ENCODE measurements around the gene PARP12. TPM values are rescaled to one million over a fixed set of nuclear protein-coding genes. Genes with fewer than 3 reads are reported as not detected.

Gene PARP12
- total and polyA plus RNA-seq, 2 of the 8 experiments (the other 6 are each of a cell fraction or from before 2014, with no cell fraction given), result 9.0 to 21.5 TPM

DNA sequence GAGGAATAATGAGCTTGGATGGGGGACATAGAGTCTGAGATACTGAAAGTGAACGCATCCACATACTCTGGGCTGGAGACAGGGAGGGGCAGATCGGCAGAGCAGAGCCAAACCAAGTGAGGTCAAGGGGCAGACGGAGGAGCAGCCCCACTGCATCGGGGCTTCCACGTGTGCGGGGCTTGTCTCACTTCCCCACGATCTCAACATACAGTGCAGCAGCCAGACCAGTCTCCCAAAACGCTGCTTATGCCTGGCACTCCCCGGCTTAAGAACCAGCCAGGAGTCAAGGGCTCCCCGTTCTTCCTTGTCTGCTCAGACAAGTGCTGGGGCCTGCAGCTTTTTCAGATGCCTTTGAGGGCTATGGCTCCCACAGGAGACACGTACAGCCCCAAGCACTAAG lies 43.6 kb downstream of the PARP12 start:
- H3K23me2 ChIP-seq (ENCODE audit: low read depth, low read length), result no peaks in the 10 kb centered on the region
- no peak for FAIRE-seq
- H3K36me3 ChIP-seq (ENCODE audit: control insufficient read depth in 2 of 4, insufficient read depth in 4 of 4, low read length in 3 of 4), result no peaks in the 10 kb centered on the region
- H4K91ac ChIP-seq (replicated peaks; ENCODE audit: insufficient read length, low read length), result no peak overlapping the region
- no peak overlapping the region for H3K18ac ChIP-seq (ENCODE audit: extremely low read depth, low read length)
- no peaks in the 10 kb centered on the region for H3K4me1 ChIP-seq (replicated peaks in 1 of 4; ENCODE audit: control insufficient read depth in 3 of 4, insufficient read depth in 4 of 4, low read length in 3 of 4)
- no peak overlapping the region for H3K4me2 ChIP-seq (ENCODE audit: insufficient read depth in 1 of 2, low read depth in 2 of 2, low read length in 2 of 2)
- no peaks in the 10 kb centered on the region for H3K79me1 ChIP-seq (ENCODE audit: low read depth, low read length)
- no peak overlapping the region for H3K9ac ChIP-seq (replicated peaks in 1 of 4; ENCODE audit: extremely low read depth in 1 of 4, low read depth in 3 of 4, low read length in 3 of 4)
- H3K27me3 ChIP-seq (replicated peaks in 1 of 4; ENCODE audit: control insufficient read depth in 3 of 4, extremely low read depth in 1 of 4, insufficient read depth in 3 of 4, low read length in 3 of 4), result no peaks in the 10 kb centered on the region
- no peak overlapping the region for H2AK5ac ChIP-seq (ENCODE audit: low read depth, low read length)
- no peak overlapping the region for H3K23ac ChIP-seq (ENCODE audit: insufficient read length)
- no peak overlapping the region for H3K14ac ChIP-seq (ENCODE audit: insufficient read length)
- H4K8ac ChIP-seq (ENCODE audit: extremely low read depth, insufficient read depth, low read length), result no peak overlapping the region
- H3K56ac ChIP-seq (replicated peaks; ENCODE audit: insufficient read length, low read depth, low read length), result no peak overlapping the region
- H2BK20ac ChIP-seq (ENCODE audit: low read length), result no peak overlapping the region
- H3K27ac ChIP-seq (ENCODE audit: low read depth, low read length), result no peak overlapping the region
- no peaks in the 10 kb centered on the region for H3K9me3 ChIP-seq (ENCODE audit: insufficient read depth in 2 of 2, low read depth in 1 of 2, low read length in 1 of 2)
- no peaks in the 10 kb centered on the region for H4K20me1 ChIP-seq (replicated peaks in 1 of 2; ENCODE audit: control insufficient read depth in 1 of 2, insufficient read depth in 2 of 2, low read length in 2 of 2)
- no peaks in the 10 kb centered on the region for H3K79me2 ChIP-seq (ENCODE audit: control insufficient read depth in 1 of 2, insufficient read depth in 2 of 2, low read length in 2 of 2)
- no peak overlapping the region for H2AFZ ChIP-seq (ENCODE audit: low read length)
- WGBS, 2 experiments (ENCODE audit: extremely low coverage in 1 of 2, insufficient coverage in 1 of 2, insufficient read length in 1 of 2, insufficient replicate concordance in 2 of 2, low coverage in 1 of 2, low lambda C conversion rate in 2 of 2, missing lambda C conversion rate in 1 of 2), result 89% methylated on average over 9 of the region's 11 CpGs; no CpG with 5 or more reads in 1 of the 2 experiments
- H2BK12ac ChIP-seq (ENCODE audit: low read depth, low read length), result 0 out of 2 replicates have a peak overlapping the region, but pooled peaks have one; percentile 3
- H3K4me3 ChIP-seq (ENCODE audit: extremely low read depth in 1 of 4, insufficient read depth in 2 of 4, low read depth in 3 of 4, low read length in 4 of 4), result no peak overlapping the region
- POLR2A ChIA-PET (ENCODE audit: partially characterized antibody), result interaction anchor here (0.6 to 1.3 kb wide), 2 partner anchors 9 to 417 kb away, joined by 3 to 4 read pairs; no protein-coding TSS in a partner anchor
- H3K4ac ChIP-seq (replicated peaks; ENCODE audit: insufficient read length, low read depth, low read length), result no peak overlapping the region
- no peak overlapping the region for H2BK15ac ChIP-seq (ENCODE audit: low read length)
- CTCF ChIA-PET (ENCODE audit: partially characterized antibody), result interaction anchor here (0.7 to 5.0 kb wide), 10 partner anchors 13 to 434 kb away, joined by 3 to 25 read pairs (median 5); no protein-coding TSS in a partner anchor
- H4K5ac ChIP-seq (ENCODE audit: insufficient read length, low read depth, low read length), result no peak overlapping the region
- H2BK5ac ChIP-seq (ENCODE audit: low read depth, low read length), result no peak overlapping the region
- H2BK120ac ChIP-seq (replicated peaks; ENCODE audit: low read depth, low read length), result no peak overlapping the region
- no peak for DNase-seq (ENCODE audit: low read depth in 1 of 2, low spot score in 2 of 2)
- TF ChIP-seq CTBP2 (IDR thresholded peaks at IDR 0.05; ENCODE audit: borderline replicate concordance, insufficient read depth, insufficient read length, low read length) (no peak), BRCA1 (IDR thresholded peaks at IDR 0.05; ENCODE audit: low read depth, low read length) (no peak), TCF12 (IDR thresholded peaks at IDR 0.05; ENCODE audit: low read depth, low read length) (no peak), SAP30 (IDR thresholded peaks at IDR 0.05; ENCODE audit: insufficient read depth, insufficient replicate concordance, low read length) (no peak), RFX5 (IDR thresholded peaks at IDR 0.05; ENCODE audit: borderline replicate concordance, low read depth, low read length) (no peak), POLR2AphosphoS5 (IDR thresholded peaks at IDR 0.05; ENCODE audit: low read depth, low read length) (no peak), JUN (IDR thresholded peaks at IDR 0.05; ENCODE audit: low read depth, low read length) (no peak), EGR1 (IDR thresholded peaks at IDR 0.05; ENCODE audit: borderline replicate concordance, low read depth, low read length) (no peak), MAFK (IDR thresholded peaks at IDR 0.05; ENCODE audit: low read depth, low read length) (no peak), CEBPB (IDR thresholded peaks at IDR 0.05; ENCODE audit: low read depth, low read length) (no peak), FOSL1 (IDR thresholded peaks at IDR 0.05; ENCODE audit: insufficient read depth, low read depth, low read length) (no peak), E2F6 (IDR thresholded peaks at IDR 0.05) (no peak), POLR2A (IDR thresholded peaks at IDR 0.05; ENCODE audit: control extremely low read depth in 1 of 2, low read depth in 2 of 2, low read length in 2 of 2) (no peak), RXRA (IDR thresholded peaks at IDR 0.05; ENCODE audit: insufficient read depth, low read depth, low read length) (no peak), CBX8 (IDR thresholded peaks at IDR 0.05; ENCODE audit: borderline replicate concordance, low read depth, low read length) (no peak)

All from H1 (cell line).